ENCODE results near the gene SCNM1.
A peak's percentile ranks its signal among the peaks of the same experiment; 100 is the strongest.

SCNM1 gene, protein sequence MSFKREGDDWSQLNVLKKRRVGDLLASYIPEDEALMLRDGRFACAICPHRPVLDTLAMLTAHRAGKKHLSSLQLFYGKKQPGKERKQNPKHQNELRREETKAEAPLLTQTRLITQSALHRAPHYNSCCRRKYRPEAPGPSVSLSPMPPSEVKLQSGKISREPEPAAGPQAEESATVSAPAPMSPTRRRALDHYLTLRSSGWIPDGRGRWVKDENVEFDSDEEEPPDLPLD

DNA sequence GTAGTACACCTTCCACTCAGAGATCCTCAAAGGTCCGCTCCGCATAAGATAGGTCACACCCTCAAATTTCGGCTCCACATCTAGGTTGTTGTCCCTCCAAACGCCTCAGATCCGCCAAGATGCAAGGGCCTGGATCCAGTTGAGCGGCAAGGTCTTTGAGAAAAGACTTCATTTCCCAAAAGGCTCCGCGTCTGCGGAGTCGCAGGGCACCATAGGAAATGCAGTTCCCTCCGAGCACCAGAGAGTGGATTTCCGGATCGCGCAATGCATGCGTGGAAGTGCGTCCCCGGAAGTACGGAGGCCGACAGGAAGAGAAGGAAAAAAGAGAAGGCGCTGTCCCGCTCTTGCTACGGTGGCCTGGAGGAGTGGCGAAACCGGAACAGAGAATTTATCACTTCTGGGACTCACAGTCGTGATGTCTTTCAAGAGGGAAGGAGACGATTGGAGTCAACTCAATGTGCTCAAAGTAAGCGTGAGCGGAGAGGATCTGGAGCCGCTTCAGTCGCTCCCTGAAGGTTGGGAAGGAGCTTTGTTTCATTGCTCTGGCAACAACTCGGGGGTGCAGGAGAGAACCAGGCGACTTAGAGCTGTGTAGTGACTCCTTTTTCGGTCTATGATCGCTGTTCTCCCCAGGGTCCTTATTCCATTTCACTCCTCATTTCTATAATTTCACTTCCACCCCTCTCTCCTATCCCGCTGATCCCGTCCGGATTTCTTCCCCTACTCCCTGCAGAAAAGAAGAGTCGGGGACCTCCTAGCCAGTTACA is at the start of gene SCNM1, which contains the start of gene LYSMD1:
SCNM1 (plus strand) TSS at position 407 of the 767 bp plus-strand sequence; CDS start at position 416, 9 bp downstream.
LYSMD1 (minus strand) TSS at position 165 of the 767 bp plus-strand sequence. CDS start 644 bp downstream, outside the sequence.
- TF ChIP-seq, protein P1, sequence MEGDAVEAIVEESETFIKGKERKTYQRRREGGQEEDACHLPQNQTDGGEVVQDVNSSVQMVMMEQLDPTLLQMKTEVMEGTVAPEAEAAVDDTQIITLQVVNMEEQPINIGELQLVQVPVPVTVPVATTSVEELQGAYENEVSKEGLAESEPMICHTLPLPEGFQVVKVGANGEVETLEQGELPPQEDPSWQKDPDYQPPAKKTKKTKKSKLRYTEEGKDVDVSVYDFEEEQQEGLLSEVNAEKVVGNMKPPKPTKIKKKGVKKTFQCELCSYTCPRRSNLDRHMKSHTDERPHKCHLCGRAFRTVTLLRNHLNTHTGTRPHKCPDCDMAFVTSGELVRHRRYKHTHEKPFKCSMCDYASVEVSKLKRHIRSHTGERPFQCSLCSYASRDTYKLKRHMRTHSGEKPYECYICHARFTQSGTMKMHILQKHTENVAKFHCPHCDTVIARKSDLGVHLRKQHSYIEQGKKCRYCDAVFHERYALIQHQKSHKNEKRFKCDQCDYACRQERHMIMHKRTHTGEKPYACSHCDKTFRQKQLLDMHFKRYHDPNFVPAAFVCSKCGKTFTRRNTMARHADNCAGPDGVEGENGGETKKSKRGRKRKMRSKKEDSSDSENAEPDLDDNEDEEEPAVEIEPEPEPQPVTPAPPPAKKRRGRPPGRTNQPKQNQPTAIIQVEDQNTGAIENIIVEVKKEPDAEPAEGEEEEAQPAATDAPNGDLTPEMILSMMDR (IDR thresholded peaks at IDR 0.05; ENCODE audit: extremely low read depth, missing control alignments), result no peak
- DNase-seq (ENCODE audit: low spot score), result peak; percentile 91

DNA sequence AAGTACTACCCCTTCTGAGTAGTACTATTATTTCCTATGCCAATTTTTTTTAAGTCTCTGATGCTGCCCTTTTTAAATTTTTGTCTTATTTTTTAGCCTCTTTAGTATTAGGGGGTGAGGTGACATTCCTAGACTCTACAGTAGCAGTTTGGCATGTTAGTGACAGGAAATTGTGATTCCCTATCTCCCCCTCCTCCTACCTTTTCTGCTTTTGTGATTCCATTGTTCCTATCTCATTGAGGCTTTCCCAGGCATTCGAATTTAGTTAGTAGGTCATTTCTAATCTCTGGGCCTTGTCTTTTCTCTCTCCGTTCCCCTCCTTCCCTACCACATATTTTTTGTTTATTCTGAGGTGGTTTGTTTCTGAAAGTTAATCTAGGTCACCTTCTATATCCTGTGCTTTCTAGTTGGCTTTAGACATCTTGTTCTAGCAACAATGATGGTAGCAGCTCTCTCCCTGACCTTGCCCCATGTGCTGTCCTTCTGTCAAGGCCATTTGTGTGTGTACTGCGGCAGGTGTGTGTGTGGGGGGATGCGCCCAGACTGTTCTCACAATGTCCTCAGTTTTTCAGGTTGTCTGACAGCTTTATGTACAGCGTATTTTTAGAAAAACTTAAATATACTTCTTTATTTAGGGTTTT is 41.1 kb upstream of the SCNM1 start:
- TF ChIP-seq, protein P1 (IDR thresholded peaks at IDR 0.05; ENCODE audit: extremely low read depth, missing control alignments), result no peak
- no peak for DNase-seq (ENCODE audit: low spot score)

DNA sequence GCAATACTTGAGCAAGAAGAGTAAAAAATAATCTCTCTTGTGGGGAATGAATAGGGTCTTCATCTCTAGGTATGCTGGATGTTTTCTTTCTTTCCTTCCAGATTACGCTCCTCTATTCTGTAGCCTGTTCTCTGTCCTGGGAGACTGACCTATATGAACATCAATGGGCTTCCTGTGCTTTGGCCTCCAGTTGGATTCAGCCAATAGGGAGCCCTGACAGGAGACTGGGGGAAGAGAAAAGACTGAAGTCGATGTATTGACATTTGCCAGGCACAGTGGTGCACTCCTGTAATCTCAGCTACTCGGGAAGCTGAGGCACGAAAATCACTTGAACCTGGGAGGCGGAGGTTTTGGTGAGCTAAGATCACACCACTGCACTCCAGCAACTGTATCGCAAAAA is 37.1 kb upstream of the SCNM1 start:
- no peak for DNase-seq (ENCODE audit: low spot score)
- TF ChIP-seq, protein P1 (IDR thresholded peaks at IDR 0.05; ENCODE audit: extremely low read depth, missing control alignments), result no peak

DNA sequence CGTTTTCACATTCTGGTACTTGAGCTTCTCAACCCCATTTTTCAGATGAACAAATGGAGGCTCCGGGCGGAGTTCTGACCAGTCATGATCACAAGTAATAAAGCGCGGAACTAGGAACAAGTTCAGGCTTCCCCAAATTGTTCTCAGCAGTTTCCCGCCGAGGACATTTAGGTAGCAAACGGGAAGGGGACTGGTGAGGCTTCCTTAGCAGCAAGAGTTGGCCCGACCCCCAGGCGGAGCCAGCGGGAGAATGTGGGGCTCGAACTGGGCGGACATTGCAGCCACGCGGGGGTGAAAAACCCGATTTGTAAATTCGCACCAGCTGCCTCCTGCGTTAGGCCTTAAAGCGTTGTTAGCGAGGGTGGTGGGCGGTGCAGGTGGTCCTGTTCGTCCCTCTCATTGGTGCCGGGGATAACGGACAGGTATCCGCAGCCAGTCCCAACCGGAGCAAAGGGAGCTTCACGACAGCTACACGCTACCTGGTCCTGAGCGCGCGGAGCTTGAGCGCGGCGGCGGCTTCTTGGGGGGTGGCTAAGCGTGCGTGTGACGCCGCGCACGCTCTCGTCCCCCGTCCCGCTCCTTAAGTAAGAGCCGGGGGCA is 34.9 kb upstream of the SCNM1 start:
- DNase-seq (ENCODE audit: low spot score), result peak; percentile 91
- TF ChIP-seq, protein P1 (IDR thresholded peaks at IDR 0.05; ENCODE audit: extremely low read depth, missing control alignments), result no peak

DNA sequence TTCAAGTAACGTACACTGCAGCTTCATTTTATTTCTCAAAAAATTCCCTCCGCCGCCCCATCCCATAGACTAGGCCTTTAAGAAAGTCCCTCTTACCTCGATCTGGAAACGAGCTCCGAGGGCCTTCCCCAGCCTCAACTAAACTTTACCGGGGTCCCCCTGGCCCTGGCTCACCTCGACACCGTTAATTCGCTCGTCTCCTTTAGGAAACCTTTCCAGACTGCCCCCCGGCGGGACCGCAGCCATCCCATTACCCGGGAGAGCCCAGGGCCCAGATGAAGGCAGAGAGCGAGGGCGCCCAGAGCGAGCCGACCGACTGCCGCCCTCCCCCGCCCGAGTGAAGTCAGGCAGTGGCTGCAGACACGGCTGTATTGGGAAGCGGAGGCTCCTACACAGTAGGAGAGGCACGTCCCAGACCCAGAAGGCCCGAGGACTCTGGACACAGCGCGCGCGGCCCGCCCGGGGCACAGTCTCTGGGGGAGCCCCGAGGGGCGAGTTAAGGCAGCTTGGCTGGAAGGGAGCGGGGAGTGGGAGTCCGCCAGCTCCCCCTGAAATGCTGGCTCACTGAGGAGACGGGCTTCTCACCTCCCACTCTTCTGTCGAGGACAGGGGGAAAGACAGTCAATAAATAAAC is 34.1 kb upstream of the SCNM1 start:
- DNase-seq (ENCODE audit: low spot score), result no peak
- TF ChIP-seq, protein P1 (IDR thresholded peaks at IDR 0.05; ENCODE audit: extremely low read depth, missing control alignments), result no peak

DNA sequence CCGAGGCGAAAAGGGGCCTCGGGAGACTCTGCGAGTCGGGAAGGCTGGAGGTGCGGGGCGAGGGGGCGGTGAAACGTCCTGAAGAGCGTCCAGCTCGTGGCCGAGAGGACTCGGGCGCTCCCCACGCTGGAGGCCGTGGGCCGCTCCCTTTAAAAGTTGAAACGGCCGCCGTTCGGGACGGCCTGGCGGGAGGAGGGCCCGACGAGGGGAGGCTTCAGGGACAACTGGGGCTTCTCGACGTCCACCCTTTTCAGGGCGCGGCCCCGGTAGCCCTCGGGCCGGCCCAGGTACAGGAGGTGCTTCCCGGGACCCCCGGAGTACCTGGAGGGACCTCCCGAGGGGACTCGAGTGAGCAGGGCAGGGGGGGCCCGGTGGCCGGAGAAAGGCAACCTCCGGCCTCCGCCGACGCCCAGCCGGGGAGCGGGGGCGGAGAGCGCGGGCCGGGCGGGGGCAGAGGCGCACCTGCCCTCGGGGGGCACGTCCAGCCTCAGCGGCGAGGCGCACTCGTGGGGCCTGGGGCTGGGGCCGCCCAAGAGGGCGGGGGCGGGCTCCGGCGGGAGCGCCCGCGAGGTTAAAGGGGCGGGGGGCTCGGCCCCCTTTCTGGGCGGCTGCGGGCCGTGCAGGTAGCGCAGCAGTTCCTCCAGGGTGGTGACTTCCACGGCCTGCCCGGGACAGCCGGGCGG is 33.5 kb upstream of the SCNM1 start:
- no peak for DNase-seq (ENCODE audit: low spot score)
- TF ChIP-seq, protein P1 (IDR thresholded peaks at IDR 0.05; ENCODE audit: extremely low read depth, missing control alignments), result no peak

Measured in GM20000 (cell line).